Liver (tissue), 3 donors: ENCODE results near the gene ATAD3C.

ENCODE experiments used
- ATF3 ChIP-seq: IDR thresholded peaks from 2 replicates; pipeline ENCODE4 v1.6.1; 2016; ENCODE audit warnings: antibody characterized with exemption
- CTCF ChIP-seq: fragments of 150-350 bp; IDR thresholded peaks from 2 replicates; pipeline ENCODE4 v1.5.1; 2017; ENCODE audit warnings: improper control_type of control experiment, low read depth, low read length; ENCODE audit not compliant: missing input control
- SP1 ChIP-seq: IDR thresholded peaks from 2 replicates; pipeline ENCODE4 v1.6.1; 2018; ENCODE audit warnings: antibody characterized with exemption, mild to moderate bottlenecking
- TF ChIP-seq, protein P1 (sequence below): IDR thresholded peaks from 2 replicates; pipeline ENCODE4 v1.6.1; 2016; ENCODE audit warnings: antibody characterized with exemption, mild to moderate bottlenecking
- donor health status: healthy.
- donor health status: healthy.

DNA sequence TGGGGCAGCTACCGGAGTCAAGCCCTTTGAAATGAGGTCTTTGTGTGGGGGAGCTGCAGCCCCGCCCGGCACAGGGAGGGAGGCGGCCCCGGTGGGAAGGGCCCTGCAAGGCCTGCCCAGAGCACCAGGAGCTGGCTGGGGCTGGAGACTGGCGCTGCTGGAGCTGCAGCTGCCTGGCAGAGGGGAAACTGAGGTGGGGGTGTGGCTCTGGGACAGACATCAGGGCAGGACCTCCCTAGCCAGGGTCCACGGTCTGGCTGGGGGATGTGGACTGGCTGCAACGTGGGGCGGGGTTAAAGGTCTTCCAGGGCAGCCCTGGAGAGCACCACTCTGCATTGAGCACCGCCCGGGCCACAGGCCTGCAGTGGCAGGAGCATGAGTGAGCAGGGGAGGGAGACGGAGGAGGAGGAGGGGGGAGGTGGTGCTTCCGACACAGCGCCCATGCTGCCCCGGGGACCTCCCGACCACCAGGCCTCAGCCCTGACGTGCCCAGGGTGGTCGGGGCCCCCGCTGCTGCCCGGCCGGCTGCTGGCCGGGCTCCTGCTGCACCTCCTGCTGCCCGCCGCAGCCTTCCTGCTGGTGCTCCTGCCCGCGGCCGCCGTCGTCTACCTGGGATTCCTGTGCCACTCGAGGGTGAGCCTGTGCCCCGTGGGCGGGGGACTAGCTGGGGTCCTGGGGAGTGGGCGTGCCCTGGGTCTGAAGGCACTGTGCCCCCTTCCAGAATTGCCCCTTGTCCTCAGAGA, 23.6 kb upstream of the ATAD3C start:
- no peak for TF ChIP-seq CTCF
- TF ChIP-seq, protein P1, sequence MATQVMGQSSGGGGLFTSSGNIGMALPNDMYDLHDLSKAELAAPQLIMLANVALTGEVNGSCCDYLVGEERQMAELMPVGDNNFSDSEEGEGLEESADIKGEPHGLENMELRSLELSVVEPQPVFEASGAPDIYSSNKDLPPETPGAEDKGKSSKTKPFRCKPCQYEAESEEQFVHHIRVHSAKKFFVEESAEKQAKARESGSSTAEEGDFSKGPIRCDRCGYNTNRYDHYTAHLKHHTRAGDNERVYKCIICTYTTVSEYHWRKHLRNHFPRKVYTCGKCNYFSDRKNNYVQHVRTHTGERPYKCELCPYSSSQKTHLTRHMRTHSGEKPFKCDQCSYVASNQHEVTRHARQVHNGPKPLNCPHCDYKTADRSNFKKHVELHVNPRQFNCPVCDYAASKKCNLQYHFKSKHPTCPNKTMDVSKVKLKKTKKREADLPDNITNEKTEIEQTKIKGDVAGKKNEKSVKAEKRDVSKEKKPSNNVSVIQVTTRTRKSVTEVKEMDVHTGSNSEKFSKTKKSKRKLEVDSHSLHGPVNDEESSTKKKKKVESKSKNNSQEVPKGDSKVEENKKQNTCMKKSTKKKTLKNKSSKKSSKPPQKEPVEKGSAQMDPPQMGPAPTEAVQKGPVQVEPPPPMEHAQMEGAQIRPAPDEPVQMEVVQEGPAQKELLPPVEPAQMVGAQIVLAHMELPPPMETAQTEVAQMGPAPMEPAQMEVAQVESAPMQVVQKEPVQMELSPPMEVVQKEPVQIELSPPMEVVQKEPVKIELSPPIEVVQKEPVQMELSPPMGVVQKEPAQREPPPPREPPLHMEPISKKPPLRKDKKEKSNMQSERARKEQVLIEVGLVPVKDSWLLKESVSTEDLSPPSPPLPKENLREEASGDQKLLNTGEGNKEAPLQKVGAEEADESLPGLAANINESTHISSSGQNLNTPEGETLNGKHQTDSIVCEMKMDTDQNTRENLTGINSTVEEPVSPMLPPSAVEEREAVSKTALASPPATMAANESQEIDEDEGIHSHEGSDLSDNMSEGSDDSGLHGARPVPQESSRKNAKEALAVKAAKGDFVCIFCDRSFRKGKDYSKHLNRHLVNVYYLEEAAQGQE = no peak
- no peak for TF ChIP-seq ATF3
- no peak for TF ChIP-seq SP1
